ENCODE data around the gene ZDHHC14.

GRCh38 chr6:157343732-157344131 is 37.3 kb upstream of the ZDHHC14 start:
- TF ChIP-seq SP1 (IDR thresholded peaks at IDR 0.05; ENCODE audit: low read depth, low read length) (no peak), CTCF (IDR thresholded peaks at IDR 0.05; ENCODE audit: control extremely low read depth in 1 of 3, insufficient read depth in 1 of 3, low read depth in 1 of 3, low read length in 3 of 3) (no peak), TCF12 (IDR thresholded peaks at IDR 0.05; ENCODE audit: low read depth, low read length) (no peak), HDAC2 (IDR thresholded peaks at IDR 0.05; ENCODE audit: borderline replicate concordance in 1 of 2, low read depth in 2 of 2, low read length in 2 of 2) (no peak), CHD2 (IDR thresholded peaks at IDR 0.05; ENCODE audit: low read length) (no peak), MAX (IDR thresholded peaks at IDR 0.05) (no peak), USF2 (IDR thresholded peaks at IDR 0.05; ENCODE audit: low read length) (no peak), HDAC6 (IDR thresholded peaks at IDR 0.05; ENCODE audit: low read depth, low read length) (no peak), RXRA (IDR thresholded peaks at IDR 0.05; ENCODE audit: insufficient read depth, low read depth, low read length) (no peak)
